ENCODE data around the gene PLA2G4E.

Gene PLA2G4E

DNA sequence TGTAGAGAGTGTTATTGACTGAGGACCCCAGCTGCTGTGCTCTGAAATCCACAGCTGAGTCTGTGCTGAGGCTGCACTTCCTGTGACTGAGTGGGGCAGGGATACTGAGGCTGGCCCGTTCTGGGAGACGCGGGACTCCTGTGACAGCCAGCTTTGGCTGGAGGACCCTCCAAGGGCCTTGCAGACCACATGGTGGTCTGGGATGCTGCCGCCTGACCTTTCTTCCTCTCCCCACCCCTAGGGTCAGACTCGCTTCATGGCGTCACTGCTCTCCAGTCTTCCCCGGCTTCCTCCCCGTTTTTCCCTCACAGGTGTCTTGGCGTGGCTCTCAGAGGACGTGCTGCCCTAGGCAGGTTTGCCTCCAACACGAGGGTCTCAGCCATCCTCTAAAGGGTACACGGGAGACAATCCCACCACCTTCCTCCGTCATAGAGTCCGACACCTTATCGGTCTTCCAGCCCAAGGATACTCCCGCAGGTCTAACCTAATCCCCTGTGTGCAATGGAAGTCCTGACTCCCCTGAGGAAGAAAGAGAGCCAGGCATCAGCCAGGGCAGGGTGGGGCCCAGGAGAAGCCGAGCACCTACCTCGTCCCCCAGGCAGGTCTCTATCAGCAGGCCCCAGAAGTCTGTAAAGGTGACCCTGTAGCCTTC is 28.6 kb downstream of the PLA2G4E start:
- no peak for DNase-seq

- DNase-seq, result no peak
These were observed 30.2 kb downstream of the PLA2G4E start for GRCh38 chr15:41990691-41991090.

- DNase-seq, result no peak
These were observed 30.6 kb downstream of the PLA2G4E start for GRCh38 chr15:41990243-41990605.

GRCh38 chr15:41989573-41990242 is 31.1 kb downstream of the PLA2G4E start:
- peak; percentile 94 for DNase-seq

DNA sequence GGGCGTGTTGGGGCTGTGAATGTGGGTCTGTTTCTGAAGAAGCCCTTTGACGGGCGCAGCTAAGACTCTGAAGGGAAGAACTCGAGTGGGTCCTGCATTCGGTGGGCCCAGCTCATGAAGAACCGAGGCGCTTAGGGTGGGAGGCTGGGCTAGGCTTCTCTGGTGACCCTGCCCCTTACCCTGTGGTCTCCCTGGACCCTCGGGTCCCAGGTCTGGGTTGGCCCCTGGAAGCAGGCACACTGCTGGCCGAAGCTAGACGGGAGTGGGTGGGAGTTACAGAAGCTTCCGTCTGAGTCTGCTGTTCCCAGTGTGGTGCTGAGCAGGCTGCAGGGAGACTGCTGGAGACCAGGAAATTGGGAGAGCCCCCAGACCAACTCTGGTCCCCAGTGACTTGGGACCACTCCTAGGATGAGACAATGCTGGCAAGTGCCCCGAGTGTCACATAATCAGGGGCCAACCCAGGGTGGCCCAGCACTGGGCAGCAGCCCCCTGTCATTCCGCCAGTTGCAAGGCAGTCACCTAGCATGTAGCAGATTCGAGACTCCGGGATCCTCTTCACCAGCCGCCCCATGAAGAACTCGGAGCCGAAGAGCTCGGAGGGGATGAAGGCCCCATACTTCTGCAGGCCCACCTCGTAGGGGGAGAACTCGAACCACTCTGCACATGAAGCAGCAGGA is 31.8 kb downstream of the PLA2G4E start:
- no peak for DNase-seq

- no peak for DNase-seq
These were observed 32.9 kb downstream of the PLA2G4E start for GRCh38 chr15:41987925-41988275.

DNA sequence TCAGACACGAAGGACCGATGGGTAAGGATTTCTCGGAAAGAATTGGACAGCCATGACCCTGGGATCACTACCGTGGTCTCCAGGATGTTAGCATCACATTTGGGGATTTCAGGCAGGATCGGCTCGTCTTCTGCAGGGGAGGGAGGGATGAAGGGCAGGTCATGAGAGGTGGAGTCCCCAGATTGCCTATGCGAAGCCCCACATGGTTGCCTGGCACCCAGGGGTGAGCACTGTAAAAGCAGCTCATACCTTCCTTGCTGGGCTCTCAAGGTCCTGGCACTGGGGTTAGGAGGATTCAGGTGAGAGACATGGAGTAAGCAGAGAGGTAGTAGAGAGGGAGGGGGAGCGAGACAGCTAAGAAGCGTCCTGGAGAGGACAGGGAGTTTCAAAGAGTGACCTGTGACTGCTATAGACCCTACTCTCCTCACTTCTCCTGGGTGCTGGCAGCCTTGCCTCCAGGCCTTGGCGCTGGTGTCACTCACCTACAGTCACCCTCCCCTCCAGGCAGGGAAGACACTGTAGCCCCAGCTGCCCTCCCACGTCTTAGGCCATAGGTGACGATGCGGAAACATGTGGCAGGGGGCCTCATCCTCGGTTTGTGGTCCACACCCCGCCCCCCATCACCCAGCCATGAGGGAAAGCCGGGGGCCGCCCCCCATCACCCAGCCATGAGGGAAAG is 33.5 kb downstream of the PLA2G4E start:
- no peak for DNase-seq

DNA sequence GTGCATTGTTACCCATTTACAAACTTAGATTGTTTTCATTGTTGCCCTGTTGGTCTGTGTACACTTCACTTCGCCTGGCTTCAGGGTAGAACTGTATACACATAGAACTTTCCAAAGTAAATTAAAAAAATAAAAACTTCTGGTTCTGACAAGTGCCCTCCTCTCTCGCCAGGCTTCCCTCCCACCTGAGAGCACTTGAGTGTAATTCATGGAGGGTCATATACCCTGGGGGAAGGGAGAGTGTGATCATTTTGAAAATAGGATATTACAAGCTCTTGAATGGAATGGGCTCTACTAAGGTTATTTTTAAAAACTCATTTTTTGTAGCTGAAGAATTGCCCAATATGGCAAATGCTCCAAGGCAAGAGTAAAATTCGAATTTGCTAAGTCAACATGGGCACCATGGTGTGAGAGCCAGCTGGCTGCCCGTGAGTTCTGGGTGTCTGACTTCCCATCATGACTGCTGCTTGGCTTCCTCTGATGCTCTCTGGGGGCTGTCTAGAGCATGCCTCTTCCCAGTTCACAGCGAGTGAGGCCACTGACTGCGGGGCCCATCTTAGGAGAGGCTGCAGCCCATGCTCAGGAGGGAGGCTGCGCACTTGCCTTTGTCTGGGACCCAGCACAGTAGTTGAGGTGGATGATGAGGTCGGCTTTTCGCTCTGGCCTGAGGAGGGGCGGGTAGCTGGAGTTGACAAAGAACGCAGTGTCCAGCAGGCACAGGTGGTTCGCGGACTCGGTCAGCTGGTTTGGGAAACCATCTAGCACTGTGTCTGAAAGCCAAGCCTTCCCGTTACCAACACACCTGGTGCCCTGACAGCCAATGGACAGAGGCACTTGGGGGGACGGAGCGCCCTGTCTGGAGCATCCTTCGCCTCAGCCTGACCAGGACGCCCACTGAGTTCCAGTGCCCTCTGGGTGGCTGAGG is 35.3 kb downstream of the PLA2G4E start:
- no peak for DNase-seq

- no peak for DNase-seq
These were observed 36.2 kb downstream of the PLA2G4E start for GRCh38 chr15:41984622-41985021.

GRCh38 chr15:41983621-41984571 is 36.9 kb downstream of the PLA2G4E start:
- peak in 1 of 2 experiments; percentile 6 for DNase-seq

GRCh38 chr15:41983221-41983620 is 37.6 kb downstream of the PLA2G4E start:
- DNase-seq, result peak in 1 of 2 experiments; percentile 5

GRCh38 chr15:41982133-41982930 is 38.5 kb downstream of the PLA2G4E start:
- peak in 1 of 2 experiments; percentile 8 for DNase-seq

DNA sequence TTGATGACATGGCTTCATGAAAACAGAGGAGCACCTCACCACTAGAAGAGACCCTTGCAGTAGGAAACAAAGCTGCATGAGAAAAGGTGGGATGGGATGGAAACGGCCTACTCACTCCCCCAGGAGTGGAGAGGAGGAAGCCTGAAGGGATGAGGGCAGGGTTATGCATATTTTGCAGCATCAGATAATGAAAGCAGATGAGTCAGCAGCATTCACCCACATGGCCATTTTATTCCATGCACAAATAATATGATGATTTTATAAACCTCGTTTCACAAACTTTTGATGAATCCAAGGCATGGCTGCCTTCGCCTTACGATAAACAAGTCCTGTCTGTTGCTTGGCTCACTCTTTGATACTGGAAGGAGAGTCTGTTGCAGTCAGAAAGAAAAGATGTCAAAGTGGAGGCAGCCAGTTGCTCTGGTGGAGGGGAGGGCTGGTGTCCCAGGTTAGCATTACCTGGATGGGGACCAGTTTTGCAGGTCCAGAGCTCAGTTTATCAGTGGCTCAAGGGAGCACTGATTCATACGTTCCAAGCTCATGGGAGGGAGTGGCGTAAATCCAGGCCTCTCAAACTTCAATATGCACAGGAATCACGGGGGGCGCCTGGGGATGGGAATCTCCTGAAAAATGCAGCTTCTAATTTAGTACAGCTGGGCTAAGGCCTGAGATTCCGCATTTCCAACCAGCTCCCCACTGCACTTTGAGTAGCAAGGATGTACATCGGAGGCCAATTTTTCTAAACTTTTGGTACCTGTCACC is 39.3 kb downstream of the PLA2G4E start:
- DNase-seq, result peak in 1 of 2 experiments; percentile 11

DNA sequence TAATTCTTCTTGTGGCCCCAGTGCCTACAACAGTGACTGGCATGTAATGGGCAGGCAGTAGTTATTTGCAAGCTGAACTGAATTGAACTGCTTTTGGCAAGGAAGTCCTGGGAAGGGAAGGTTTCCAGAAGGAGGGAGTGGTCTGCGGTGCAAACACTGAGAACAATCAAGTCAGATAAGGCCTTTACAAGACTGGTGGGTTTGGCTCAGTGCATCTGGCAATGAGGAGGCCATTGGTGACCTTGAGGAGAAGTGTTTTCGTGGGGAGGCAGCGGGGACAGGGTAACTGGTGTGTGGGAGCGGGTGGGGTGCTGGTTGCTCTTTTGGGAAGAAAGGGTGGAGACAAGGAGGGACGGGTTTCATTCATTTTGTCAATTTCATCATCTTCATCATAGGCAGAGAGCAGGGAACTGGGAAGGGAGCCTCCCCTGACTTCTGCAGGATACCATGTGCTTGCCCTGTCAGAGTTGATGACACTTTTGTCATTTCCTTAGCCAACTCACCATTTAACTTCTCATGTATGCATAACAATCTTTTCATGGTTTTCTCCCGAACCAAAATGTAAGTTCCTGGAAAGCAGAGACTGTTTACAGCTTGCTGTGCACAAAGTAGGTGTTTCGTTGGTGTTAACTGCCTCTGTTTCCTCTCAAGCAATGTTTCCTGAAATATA is 40.1 kb downstream of the PLA2G4E start:
- DNase-seq, result peak in 1 of 2 experiments; percentile 13

DNA sequence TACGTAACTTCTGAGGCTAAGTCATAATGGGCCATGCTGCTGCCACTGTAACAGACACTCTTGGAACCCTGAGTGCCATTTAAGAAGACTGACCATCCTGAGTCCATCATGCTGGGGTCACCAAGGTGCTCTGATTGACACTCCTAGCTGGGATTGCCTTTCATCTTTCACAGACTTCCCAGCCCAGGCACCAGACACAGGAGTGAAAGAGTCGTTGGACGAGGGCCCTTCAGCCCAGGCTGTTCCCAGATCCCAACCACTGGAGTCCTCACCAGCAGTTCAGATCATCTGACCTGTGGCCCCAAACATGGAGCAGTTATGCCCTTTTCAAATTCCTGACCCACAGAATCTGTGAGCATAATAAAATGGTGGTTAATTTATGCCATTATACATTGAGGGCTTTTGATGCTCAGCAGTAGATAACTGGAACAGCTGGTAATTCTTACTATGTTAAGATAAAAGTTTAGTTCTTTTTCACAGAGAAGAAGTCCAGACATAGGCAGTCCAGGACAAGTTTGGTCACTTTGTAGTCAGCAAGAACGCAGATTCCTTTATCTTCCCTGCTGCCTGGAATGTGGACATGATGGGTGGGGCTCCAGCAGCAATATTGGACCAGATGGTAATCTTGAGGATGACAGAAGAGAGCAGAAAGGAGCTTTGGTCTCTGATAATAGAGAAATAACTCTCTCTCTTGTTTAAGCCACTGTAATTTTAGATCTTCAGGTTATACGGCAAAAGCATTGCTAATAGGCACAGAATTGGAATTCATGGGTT is 41.2 kb downstream of the PLA2G4E start:
- peak in 1 of 2 experiments; percentile 5 for DNase-seq

DNA sequence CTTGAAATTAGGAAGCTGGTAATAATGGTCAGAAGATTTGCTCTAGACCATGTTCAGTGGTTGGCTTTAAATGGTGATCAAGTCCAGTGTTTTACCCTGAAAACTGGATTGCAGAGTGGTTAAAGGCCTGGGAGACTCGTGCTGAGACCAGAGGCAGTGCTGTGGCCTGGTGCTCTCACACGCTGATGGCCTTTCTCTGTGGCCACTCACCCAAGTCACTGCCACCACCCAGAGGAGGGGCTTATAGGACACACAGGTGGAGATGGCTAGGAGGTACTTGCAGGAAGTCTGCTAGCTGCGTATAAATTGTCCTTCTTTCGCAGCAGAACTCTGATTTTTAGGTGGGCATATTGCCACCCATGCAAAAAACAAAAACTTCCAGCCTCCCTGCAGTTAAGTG is 42.3 kb downstream of the PLA2G4E start:
- DNase-seq, result peak in 1 of 2 experiments; percentile 4

- no peak for DNase-seq
These were observed 43.0 kb downstream of the PLA2G4E start for GRCh38 chr15:41977757-41978383.

- no peak for DNase-seq
These were observed 45.2 kb downstream of the PLA2G4E start for GRCh38 chr15:41975669-41976068.
